H9 (cell line): ENCODE data around the gene FASTKD3. TPM values are rescaled to one million over a fixed set of nuclear protein-coding genes. Genes with fewer than 3 reads are reported as not detected.

Source experiments
- DNase-seq: peaks from one replicate; pipeline ENCODE4 v3.0.0-alpha.2; 2017
- H2AFZ ChIP-seq: one replicate; pipeline ENCODE4 v1.6.1; 2013; ENCODE audit warnings: mild to moderate bottlenecking, low read length, control low read depth, moderate library complexity
- H2AK5ac ChIP-seq: 2 replicates; pipeline ENCODE4 v1.6.1; 2013; ENCODE audit warnings: low read length, control low read depth, mixed read lengths; ENCODE audit not compliant: insufficient read length
- H2BK120ac ChIP-seq: one replicate; pipeline ENCODE4 v1.6.1; 2013; ENCODE audit warnings: low read depth, mild to moderate bottlenecking, low read length, control low read depth, inconsistent platforms; ENCODE audit not compliant: poor library complexity, severe bottlenecking
- H2BK12ac ChIP-seq: 2 replicates; pipeline ENCODE4 v1.6.1; 2013; ENCODE audit warnings: low read length, control low read depth, mixed read lengths, low read depth; ENCODE audit not compliant: insufficient read length
- H2BK15ac ChIP-seq: 2 replicates; pipeline ENCODE4 v1.6.1; 2013; ENCODE audit warnings: low read depth, low read length, control low read depth
- H2BK20ac ChIP-seq: one replicate; pipeline ENCODE4 v1.6.1; 2013; ENCODE audit warnings: low read depth, mild to moderate bottlenecking, low read length, control low read depth, inconsistent platforms; ENCODE audit not compliant: poor library complexity, severe bottlenecking
- H2BK5ac ChIP-seq: 2 replicates; pipeline ENCODE4 v1.6.1; 2013; ENCODE audit warnings: low read length, control low read depth, mixed read lengths; ENCODE audit not compliant: insufficient read length
- H3K14ac ChIP-seq: 2 replicates; pipeline ENCODE4 v1.6.1; 2013; ENCODE audit warnings: low read length, control low read depth; ENCODE audit not compliant: insufficient read depth
- H3K18ac ChIP-seq: 2 replicates; pipeline ENCODE4 v1.6.1; 2013; ENCODE audit warnings: low read depth, mild to moderate bottlenecking, mixed read lengths, low read length, control low read depth; ENCODE audit not compliant: insufficient read length
- H3K23ac ChIP-seq: 2 replicates; pipeline ENCODE4 v1.6.1; 2013; ENCODE audit warnings: low read length, control low read depth, mixed read lengths, low read depth; ENCODE audit not compliant: insufficient read length
- H3K23me2 ChIP-seq: 2 replicates; pipeline ENCODE4 v1.6.1; 2013; ENCODE audit warnings: low read depth, mild to moderate bottlenecking, mixed read lengths, low read length, control low read depth; ENCODE audit not compliant: insufficient read length, poor library complexity, severe bottlenecking
- H3K27ac ChIP-seq: 2 replicates; pipeline ENCODE4 v1.5.1; 2013; ENCODE audit warnings: low read length, control low read depth, mixed read lengths, low read depth; ENCODE audit not compliant: insufficient read length
- H3K27me3 ChIP-seq: 2 replicates; pipeline ENCODE4 v1.6.1; 2013; ENCODE audit warnings: low read length, control low read depth, inconsistent platforms; ENCODE audit not compliant: insufficient read depth
- H3K4ac ChIP-seq: 2 replicates; pipeline ENCODE4 v1.6.1; 2013; ENCODE audit warnings: low read depth, mild to moderate bottlenecking, control low read depth, inconsistent platforms, low read length, moderate library complexity
- H3K4me1 ChIP-seq: 2 replicates; pipeline ENCODE4 v1.6.1; 2013; ENCODE audit warnings: low read length, control low read depth, inconsistent platforms; ENCODE audit not compliant: insufficient read depth
- H3K4me2 ChIP-seq: 2 replicates; pipeline ENCODE4 v1.6.1; 2013; ENCODE audit warnings: low read length, control low read depth, mixed read lengths; ENCODE audit not compliant: insufficient read length, insufficient read depth
- H3K56ac ChIP-seq: 2 replicates; pipeline ENCODE4 v1.6.1; 2013; ENCODE audit warnings: low read depth, mild to moderate bottlenecking, mixed read lengths, low read length, control low read depth; ENCODE audit not compliant: insufficient read length
- H3K79me1 ChIP-seq: 2 replicates; pipeline ENCODE4 v1.6.1; 2013; ENCODE audit warnings: low read depth, mild to moderate bottlenecking, moderate library complexity, low read length, control low read depth, inconsistent platforms; ENCODE audit not compliant: insufficient read depth, poor library complexity, severe bottlenecking
- H3K79me2 ChIP-seq: 2 replicates; pipeline ENCODE4 v1.6.1; 2013; ENCODE audit warnings: low read length, control low read depth, inconsistent platforms; ENCODE audit not compliant: insufficient read depth
- H3K9ac ChIP-seq: 2 replicates; pipeline ENCODE4 v1.6.1; 2013; ENCODE audit warnings: low read length, control low read depth, mixed read lengths; ENCODE audit not compliant: insufficient read length; ENCODE audit errors: extremely low read depth
- H3K9me3 ChIP-seq: one replicate; pipeline ENCODE4 v1.6.1; 2013; ENCODE audit warnings: low read depth, low read length, inconsistent platforms; ENCODE audit not compliant: control insufficient read depth
- H3T11ph ChIP-seq: one replicate; pipeline ENCODE4 v1.6.1; 2013; ENCODE audit warnings: mild to moderate bottlenecking, low read length, control low read depth, inconsistent platforms
- H4K20me1 ChIP-seq: one replicate; pipeline ENCODE4 v1.6.1; 2013; ENCODE audit not compliant: control insufficient read depth, insufficient read length, insufficient read depth
- H4K5ac ChIP-seq: 2 replicates; pipeline ENCODE4 v1.6.1; 2013; ENCODE audit warnings: low read depth, mild to moderate bottlenecking, mixed read lengths, low read length, control low read depth; ENCODE audit not compliant: insufficient read length
- H4K8ac ChIP-seq: replicated peaks from 2 replicates; pipeline ENCODE4 v1.6.1; 2013; ENCODE audit warnings: low read length, control low read depth, mixed read lengths, low read depth; ENCODE audit not compliant: insufficient read length
- H4K91ac ChIP-seq: 2 replicates; pipeline ENCODE4 v1.6.1; 2013; ENCODE audit warnings: low read depth, mild to moderate bottlenecking, moderate library complexity, mixed read lengths, low read length, control low read depth; ENCODE audit not compliant: insufficient read length
- H3K27ac Mint-ChIP-seq, 3 experiments: 2 replicates in 2 of 3; 3 replicates in 1 of 3; pipeline ENCODE4 v1.8.0; 2020 to 2021; ENCODE audit warnings: mixed read lengths in 3 of 3, mild to moderate bottlenecking in 1 of 3, moderate library complexity in 1 of 3
- H3K27me3 Mint-ChIP-seq: 2 replicates; pipeline ENCODE4 v1.8.0; 2021; ENCODE audit warnings: low read depth, mild to moderate bottlenecking, moderate library complexity, mixed read lengths
- H3K36me3 Mint-ChIP-seq, 3 experiments: 2 replicates in 2 of 3; 3 replicates in 1 of 3; pipeline ENCODE4 v1.8.0; 2020 to 2021; ENCODE audit warnings: low read depth in 3 of 3, mixed read lengths in 3 of 3; ENCODE audit not compliant: insufficient read depth in 1 of 3
- H3K4me1 Mint-ChIP-seq, 2 experiments: 2 replicates each; pipeline ENCODE4 v1.8.0; 2020; ENCODE audit warnings: mixed read lengths in 2 of 2
- H3K4me3 Mint-ChIP-seq, 2 experiments: 2 replicates in 1 of 2; 3 replicates in 1 of 2; pipeline ENCODE4 v1.8.0; 2020 to 2021; ENCODE audit warnings: mild to moderate bottlenecking in 2 of 2, mixed read lengths in 2 of 2, moderate library complexity in 1 of 2
- H3K9me3 Mint-ChIP-seq, 2 experiments: 2 replicates in 1 of 2; 3 replicates in 1 of 2; pipeline ENCODE4 v1.8.0; 2020; ENCODE audit warnings: mild to moderate bottlenecking in 2 of 2, mixed read lengths in 2 of 2, moderate library complexity in 1 of 2
- WGBS: extraction: QIAGEN DNeasy Blood & Tissue Kit; methylation state at CpG from one replicate; pipeline ENCODE4 v1.1.7; 2013; ENCODE audit warnings: missing lambda C conversion rate, low lambda C conversion rate, mixed read lengths; ENCODE audit not compliant: insufficient read length; ENCODE audit errors: extremely low coverage; 5-methylcytosine and 5-hydroxymethylcytosine counted together
- total RNA-seq: library from RNA; stranded (reverse); gene quantifications from 2 replicates; pipeline ENCODE4 v1.2.1, GENCODE V29; 2021
- TF ChIP-seq, protein P1 (sequence below): fragments of 200-600 bp; sonication (generic); conservative IDR thresholded peaks from 3 replicates; pipeline ENCODE4 v1.8.0; 2021; ENCODE audit warnings: antibody characterized with exemption, mild to moderate bottlenecking

FASTKD3 gene
- total RNA-seq, 1 experiment from 2014 or later, result 15.0 TPM

DNA sequence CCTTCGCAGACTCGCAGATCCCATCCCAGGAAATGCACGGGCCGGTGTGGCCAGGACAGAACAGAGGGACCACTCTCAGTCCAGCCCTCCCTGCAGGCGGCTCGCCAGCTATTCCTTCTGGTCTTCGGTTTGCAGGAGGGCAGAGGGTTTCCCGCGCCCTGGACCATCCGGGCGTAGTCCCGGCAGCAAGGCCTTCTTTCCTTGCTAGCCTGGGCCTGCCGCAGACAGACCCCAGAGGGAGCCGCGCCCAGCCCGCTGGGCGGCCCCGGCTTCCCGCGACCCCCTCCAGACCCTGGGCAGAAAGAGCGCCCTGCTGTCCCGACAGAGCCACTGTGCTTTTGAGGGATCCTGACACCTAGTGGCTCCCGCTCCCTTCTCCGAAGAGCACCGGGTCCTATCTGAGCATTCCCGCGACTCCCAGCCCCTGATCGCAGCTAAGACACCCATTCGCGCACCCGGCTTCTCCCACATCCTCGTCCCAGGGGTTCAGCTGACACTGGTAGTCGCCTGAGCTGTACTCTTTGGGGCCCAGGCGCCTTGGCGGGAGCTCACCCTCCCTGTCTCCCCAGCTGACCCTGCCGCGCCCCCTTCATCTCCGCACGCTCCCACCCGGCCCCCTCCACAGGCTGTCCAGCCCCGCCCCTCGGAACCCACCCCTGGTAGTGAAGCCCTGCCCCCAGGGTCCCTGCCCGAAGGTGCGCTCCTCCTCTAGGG is 19.0 kb downstream of the FASTKD3 start:
- Histone ChIP-seq H3K79me2 (no peaks in the 10 kb centered on the region), H3K4me1 (no peaks in the 10 kb centered on the region), H3K27me3 (peaks cover 4% of the 10 kb centered on the region), H3K4ac (no peak overlapping the region), H2BK20ac (no peak overlapping the region), H2AK5ac (no peak overlapping the region), H4K20me1 (no peaks in the 10 kb centered on the region), H3K9me3 (no peaks in the 10 kb centered on the region), H2BK120ac (no peak overlapping the region), H3K23me2 (peaks cover 13% of the 10 kb centered on the region), H3K14ac (0 out of 2 replicates have a peak overlapping the region, but pooled peaks have one; percentile 1), H4K8ac (no peak overlapping the region), H2BK12ac (no peak overlapping the region), H4K5ac (no peak overlapping the region), H2BK15ac (no peak overlapping the region), H3K23ac (no peak overlapping the region), H2AFZ (no peak overlapping the region), H3K56ac (no peak overlapping the region), H4K91ac (no peak overlapping the region), H3T11ph (no peak overlapping the region), H3K79me1 (no peaks in the 10 kb centered on the region), H3K18ac (no peak overlapping the region), H3K27ac (no peak overlapping the region), H2BK5ac (no peak overlapping the region), H3K9ac (no peak overlapping the region), H3K4me2 (peak overlapping the region; percentile 70)
- Mint-ChIP-seq H3K9me3 (peaks cover 2 to 7% of the 10 kb centered on the region in 2 experiments; a peak in 3 of 5 replicates), H3K27ac (peak overlapping the region in 1 of 3 experiments; percentile 53; a peak in 1 of 7 replicates), H3K27me3 (peaks cover 35% of the 10 kb centered on the region), H3K4me3 (peak overlapping the region; percentile 81 to 95), H3K36me3 (peaks cover 0 to 15% (median 4%) of the 10 kb centered on the region in 3 experiments; a peak in 3 of 7 replicates), H3K4me1 (peaks cover 10 to 12% of the 10 kb centered on the region in 2 experiments)
- TF ChIP-seq, protein P1, sequence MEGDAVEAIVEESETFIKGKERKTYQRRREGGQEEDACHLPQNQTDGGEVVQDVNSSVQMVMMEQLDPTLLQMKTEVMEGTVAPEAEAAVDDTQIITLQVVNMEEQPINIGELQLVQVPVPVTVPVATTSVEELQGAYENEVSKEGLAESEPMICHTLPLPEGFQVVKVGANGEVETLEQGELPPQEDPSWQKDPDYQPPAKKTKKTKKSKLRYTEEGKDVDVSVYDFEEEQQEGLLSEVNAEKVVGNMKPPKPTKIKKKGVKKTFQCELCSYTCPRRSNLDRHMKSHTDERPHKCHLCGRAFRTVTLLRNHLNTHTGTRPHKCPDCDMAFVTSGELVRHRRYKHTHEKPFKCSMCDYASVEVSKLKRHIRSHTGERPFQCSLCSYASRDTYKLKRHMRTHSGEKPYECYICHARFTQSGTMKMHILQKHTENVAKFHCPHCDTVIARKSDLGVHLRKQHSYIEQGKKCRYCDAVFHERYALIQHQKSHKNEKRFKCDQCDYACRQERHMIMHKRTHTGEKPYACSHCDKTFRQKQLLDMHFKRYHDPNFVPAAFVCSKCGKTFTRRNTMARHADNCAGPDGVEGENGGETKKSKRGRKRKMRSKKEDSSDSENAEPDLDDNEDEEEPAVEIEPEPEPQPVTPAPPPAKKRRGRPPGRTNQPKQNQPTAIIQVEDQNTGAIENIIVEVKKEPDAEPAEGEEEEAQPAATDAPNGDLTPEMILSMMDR, result peak; percentile 49; the same call in 2 of the 3 replicates
- DNase-seq, result no peak
- WGBS, result no CpG with 5 or more reads among the region's 44 CpGs
